NCI-H1436 treated with DMSO at 0.1 percent for 48 hours (cell line): ENCODE measurements around the gene NBPF1.
"Not testable (repeated sequence)": the region's sequence is repeated elsewhere in the genome, so short reads cannot be mapped to it uniquely, and the experiment has no call there.

Experiments used
- DNase-seq: peaks from one replicate; lab custom pipeline; 2025; lab: John Stamatoyannopoulos, UW

Gene NBPF1

DNA sequence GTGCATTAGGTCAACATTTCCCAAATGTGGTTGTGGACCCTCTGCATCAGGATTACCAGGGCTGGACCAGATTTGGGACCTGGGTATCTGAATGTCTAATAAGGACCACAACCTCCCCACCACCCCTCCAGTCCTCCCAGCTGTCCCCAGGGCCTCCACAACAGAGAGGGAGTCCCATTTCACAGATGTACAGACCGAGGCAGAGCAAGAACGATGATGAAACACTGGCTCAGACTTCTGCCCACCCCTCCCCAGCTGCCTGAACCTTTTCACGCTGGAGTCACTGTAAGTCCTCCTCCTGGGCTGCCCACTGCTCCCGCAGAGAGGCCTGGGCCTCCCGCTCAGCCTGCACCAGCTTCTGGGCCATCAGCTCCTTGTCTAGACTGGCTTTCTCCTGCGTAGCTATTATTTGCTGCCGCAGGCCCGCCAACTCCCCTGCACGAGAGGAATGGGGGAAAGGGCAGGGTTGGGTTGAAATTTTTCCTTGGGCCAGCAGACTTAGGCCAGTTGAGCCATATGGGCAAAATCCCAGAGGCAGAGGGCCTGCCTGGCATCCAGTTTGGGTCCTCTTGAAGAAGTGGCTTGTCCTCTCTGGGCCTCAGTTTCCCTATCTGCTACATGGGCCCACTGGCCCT lies 8.4 kb upstream of the NBPF1 start:
- DNase-seq = not testable (repeated sequence)

DNA sequence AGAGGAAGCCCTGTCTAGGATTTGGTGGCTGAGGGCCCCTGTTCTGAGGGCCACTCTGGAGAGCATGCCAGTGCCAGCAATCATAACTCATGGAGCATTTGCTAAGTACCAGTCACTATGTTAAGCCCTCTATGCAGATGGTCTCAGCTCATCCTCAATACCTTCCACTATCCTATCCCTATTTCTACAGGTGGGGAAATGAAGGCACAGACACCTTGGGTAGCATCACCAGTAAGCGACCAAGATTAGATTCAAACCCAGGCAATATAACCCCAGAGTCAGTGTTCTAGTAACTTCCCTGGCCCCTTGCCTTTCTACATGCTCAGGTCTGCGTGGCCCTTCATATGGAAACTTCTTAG lies 7.9 kb upstream of the NBPF1 start:
- no peak for DNase-seq

DNA sequence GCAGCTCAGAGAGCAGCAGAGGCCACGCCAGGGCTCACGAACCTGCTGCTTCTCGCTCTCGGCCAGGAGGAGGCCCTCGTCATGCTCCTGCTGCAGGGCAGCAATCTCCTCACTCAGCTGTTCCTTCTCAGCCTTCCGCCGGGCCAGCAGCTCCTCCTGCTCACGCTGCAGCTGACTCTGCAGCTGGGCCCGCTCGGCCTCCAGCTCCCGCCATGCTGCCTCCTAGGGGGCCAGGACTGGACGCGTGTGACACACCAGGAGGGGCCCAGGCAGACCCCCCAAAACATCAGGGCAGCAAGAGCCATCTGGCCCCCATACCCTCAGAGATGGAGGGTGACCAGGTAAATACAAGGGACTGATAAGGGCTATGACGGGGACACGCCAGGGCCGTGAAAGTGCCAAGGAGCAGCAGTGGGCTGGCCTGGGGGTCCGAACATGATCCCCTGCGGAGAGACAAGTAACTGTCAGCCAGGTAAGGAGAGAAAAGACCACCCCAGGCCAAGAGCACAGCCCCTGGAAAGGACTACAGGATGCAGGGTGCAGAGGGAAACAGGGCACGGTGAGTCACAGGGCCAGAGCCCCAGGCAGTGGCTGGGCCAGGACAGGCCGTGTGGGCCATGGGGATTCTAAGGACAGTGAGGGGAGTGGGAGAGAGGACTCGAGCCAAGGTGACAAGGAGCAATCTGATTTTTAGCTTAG lies 6.6 kb upstream of the NBPF1 start:
- DNase-seq = not testable (repeated sequence)

DNA sequence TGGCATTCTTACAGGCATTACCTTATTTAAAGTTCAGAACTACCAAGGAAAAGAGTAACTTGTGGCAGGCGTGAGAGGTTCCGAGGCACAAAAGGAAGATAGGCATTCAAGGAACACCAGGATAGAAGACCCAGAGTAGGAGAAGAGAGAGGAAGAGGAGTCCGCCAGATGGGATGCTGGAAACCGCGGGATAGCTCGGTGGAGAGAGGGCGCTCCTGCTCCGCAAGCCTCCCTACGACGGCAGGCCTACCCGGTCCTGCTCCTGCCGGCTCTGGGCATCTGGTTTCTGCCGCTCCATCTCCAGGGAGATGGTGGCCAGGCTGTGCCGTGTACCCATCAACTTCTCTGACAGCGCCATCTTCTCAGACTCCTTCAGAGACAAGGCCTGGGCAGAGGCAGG lies 5.4 kb upstream of the NBPF1 start:
- DNase-seq = no peak

DNA sequence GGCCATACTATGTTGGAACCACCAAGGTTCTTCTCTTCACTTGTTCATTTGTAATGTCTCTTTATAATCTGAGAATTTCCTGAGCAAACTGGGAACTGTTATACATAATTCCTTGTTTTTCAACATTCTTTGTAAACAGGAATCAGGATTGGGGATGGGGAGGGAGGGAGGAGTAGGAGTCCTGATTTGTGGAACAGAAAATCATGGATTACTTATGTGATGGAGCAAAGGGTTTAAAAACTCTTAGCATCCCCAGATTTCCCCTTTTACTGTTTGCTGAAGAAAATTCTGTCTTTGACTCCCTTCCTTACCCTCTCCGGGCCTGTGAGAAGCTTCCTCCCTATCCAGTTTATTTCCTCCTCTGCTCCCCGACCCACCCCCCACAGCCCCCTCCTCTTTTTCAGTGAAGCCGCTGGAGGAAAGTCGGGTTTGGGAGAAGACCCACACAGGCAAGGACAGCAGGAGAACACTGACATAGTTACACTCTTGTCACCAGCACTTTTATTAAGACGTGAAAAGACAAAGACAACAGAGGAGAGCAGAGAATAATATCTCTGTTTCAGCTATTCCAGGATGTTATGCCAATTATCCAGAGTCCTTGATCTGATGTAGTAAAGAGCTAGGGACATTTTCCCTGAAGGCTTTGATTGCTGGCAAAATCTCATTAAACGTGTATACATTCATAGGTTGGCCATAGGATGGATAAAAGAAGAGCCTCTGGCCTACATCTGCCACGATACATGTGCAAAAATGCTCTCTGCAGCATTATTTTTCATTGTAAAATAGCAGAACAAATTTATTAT lies 4.6 kb upstream of the NBPF1 start:
- DNase-seq = no peak

DNA sequence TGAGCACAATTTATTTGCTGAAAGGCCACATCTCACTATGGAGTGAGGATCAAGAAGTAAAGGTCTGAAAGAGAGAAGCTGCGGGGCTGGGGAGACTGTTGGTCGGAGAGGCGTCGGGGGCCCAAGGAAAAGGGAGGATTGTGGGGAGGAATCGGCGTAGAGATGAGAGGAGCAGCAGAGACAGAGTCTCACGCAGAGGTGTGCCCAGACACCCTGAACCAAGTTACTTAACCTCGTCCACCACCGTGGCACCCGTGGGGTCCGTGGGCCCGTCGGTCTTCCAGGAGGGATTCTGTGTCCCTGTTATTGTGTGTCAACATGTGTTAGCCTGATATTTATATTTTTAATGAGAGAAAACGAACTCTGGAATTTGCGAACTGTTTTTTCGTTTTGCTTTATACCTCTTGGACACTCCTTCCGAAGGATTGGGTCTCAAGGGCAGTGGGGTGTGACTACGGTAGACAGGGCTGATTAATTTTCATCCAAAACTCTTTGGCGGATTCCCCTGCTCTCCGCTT lies 3.8 kb upstream of the NBPF1 start:
- DNase-seq = no peak

DNA sequence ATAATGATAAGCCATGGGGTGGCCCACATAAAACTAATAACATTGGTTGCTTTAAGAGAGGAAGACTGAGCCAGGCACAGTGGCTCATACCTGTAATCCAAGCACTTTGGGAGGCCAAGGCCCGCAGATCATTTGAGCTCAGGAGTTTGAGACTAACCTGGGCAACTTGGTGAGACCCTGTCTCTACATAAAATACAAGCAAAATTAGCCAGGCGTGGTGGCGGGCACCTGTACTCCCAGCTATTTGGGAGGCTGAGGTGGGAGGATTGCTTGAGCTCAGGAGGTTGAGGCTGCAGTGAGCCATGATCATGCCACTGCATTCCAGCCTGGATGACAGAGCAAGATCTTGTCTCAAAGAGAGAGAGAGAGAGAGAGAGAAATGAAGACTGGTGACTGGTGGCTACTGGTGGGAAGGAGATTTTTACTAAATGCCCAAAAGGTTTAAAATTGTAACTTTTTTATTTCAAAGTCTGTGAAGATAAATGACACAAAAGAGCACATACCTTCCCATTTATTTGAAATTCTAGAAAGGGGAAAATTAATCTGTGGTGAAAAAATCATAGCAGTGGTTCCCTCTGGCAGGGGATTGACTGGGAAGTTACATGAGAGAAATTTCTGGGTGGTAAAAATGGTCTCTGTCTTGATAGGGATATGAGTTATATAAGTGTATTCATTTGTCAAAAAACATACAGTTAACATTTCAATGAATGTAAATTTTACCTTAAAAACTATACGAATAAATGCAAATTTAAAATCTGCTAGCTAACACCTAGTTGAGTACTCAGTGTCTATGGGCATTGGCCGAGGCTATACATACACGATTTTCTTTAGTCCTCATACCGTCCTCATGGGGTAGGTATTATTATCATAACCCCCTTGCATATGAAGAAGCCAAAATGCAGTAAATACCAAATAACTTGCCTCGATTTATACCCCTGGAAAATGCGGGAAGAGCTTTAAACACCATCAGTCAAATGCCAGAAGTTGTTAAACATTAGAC lies 2.2 kb upstream of the NBPF1 start:
- no peak for DNase-seq

DNA sequence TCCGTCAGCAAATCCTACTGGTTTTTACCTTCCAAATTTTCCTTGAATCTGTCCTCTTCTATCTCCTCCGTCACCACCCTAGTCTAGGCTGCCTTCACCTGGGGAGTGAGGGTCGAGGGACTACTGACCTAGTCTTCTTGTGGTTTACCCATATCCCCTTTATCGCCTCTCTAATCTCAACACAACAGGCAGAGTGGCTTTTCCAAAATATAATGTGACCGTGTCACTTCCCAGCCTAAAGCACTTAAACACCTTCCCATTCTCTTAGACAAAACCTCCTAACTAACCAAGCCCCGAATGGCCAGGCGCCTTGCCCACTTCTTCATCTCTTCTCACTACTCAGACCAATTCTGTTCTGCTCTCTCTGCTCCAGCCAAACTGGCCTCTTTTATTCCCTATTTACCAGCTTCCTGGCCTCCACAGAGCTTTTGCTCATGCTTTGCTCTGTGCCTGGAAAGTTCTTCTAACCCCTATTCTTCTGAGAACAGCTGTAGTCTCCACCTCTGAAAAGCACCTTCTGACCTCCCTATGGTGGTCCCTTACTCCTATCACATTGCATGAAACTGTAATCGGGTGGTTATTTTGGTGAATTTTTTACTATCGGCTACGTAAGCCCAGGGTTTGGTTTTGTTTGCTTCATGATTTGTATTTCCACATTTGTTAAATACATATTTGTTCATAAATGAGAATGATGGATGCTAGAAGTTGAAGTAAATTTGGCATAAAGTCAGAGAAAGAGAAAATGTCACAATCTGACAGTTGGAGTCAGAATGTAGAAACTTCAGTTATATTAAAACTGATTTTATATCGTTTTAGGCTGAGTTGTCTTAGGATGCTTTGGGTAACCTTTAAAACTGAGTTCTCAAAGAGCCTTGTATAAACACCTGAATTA lies 1.2 kb upstream of the NBPF1 start:
- no peak for DNase-seq

DNA sequence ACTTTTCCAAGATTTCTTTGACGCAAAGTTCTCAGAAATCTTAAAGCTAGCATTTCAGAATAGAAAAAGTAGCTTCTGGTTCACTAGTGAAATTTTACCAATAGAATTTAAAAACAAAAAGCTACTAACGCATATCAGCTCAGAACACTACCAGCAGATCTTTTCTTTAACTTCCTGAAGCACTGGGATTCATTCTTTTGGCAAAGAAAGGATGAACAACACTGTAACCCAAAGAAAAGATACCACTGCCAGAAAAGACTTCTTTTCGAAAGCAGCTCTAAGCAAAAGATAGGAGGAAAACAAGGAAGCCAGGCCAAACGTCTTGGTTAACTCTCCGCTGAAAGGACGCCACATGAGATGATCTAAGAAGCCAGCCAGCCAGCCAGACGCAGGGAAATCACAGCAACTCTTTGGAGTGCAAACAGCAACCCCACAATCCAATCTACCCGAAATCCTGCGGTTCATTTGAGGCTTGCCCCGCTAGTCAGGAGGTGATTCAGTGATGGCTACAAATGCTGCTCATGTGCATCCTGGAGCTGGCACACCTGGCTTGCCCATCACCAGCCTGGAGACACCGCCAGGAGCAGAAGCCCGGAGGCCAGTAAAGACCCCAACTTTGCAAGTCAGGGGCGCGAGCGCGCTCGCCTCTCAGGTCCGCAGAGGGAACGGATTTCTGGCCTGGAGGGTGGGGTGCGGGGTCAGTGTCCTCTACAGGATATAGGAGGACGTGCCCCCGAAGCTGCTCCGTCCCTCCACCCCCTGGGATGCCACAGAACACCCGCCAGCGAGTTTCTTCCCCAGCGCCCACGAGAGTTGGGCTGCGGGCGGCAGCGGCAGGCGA lies 812 bp downstream of the NBPF1 start:
- DNase-seq = no peak

DNA sequence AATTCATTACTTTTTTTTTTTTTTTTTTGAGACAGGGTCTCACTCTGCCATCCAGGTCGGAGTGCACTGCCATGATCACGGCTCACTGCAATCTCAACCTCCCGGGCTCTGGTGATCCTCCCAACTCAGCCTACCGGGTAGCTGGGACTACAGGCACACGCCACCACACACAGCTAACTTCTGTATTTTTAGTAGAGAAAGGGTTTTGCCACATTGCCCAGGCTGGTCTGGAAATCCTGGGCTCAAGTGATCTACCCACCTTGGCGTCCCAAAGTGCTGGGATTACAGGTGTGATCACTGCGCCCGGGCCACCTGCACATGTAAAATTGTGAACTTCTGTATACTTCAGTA lies 1.4 kb downstream of the NBPF1 start:
- not testable (repeated sequence) for DNase-seq

DNA sequence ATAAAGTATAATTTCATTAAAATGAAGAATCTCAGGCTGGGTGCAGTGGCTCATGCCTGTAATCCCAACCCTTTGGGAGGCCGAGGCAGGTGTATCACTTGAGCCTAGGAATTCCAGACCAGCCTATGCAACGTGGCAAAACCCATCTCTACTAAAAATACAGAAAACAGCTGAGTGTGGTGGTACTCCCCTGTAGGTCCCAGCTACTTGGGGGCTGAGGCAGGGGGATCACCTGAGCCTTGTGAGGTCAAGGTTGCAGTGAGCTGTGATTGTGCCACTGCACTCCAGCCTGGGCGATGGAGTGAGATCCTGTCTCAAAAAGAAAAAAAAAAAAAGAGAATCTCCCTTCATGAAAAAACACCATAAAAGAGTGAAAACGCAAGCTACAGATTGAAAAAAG lies 2.2 kb downstream of the NBPF1 start:
- DNase-seq = not testable (repeated sequence)

DNA sequence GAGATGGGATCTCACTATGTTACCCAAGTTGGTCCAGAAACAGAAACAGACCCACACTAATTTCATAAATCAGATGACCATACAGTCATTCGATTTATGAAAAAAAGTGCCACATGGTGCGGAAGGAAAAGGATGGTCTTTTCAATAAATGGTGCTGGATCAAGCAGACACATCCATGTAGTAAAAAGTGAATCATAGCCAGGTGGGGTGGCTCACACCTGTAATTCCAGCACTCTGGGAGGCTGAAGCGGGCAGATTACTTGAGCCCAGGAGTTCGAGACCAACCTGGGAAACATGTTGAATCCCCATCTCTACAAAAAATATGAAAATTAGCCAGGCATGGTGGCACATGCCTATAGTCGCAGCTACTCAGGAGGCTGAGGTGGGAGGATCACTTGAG lies 2.8 kb downstream of the NBPF1 start:
- DNase-seq = not testable (repeated sequence)

DNA sequence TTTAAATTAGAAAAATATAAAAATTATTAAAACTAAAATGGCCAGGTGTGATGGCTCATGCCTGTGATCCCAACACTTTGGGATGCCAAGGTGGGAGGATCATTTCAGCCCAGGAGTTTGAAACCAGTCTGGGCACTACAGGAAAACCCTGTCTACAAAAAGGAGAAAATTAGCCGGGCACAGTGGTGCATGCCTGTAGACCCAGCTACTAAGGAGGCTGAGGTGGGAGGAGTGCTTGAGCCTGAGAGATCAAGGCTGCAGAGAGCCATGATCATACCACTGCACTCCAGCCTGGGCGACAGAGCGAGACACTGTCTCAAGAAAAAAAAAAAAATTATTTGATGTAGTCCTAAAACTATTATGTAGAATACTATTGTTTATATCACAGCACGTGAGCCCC lies 3.6 kb downstream of the NBPF1 start:
- DNase-seq = not testable (repeated sequence)

DNA sequence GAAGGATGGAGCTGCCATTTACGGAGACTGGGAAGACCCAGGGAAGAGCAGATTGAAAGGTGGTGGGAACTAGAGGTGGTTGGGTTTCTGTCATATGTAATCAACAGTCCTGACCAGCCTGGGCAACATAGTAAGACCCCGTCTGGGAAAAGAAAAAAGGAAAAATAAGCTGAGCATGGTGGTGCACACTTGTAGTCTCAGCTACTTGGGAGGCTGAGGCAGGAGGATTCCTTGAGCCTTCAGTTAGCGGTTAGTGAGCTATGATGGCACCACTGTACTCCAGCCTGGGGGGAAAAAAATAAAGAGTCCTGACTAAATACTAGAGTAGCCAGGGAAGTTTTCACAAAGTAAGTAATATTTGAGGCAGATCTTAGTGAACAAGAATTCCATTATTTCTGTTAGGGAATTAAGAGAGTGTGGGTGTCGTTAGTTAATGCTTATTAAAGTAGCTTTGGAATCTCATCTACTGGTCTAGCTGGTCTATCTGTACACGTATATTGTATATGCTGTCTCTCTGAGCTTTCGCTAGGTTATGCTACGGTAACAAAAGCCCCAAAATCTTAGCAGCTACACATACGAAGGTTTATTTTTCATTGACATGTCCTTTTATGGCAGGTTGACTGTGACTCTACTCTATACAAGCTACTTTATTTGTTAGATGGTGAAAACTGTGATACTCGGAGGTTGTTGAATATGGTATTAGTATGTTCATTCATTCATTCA lies 4.4 kb downstream of the NBPF1 start:
- no peak for DNase-seq

DNA sequence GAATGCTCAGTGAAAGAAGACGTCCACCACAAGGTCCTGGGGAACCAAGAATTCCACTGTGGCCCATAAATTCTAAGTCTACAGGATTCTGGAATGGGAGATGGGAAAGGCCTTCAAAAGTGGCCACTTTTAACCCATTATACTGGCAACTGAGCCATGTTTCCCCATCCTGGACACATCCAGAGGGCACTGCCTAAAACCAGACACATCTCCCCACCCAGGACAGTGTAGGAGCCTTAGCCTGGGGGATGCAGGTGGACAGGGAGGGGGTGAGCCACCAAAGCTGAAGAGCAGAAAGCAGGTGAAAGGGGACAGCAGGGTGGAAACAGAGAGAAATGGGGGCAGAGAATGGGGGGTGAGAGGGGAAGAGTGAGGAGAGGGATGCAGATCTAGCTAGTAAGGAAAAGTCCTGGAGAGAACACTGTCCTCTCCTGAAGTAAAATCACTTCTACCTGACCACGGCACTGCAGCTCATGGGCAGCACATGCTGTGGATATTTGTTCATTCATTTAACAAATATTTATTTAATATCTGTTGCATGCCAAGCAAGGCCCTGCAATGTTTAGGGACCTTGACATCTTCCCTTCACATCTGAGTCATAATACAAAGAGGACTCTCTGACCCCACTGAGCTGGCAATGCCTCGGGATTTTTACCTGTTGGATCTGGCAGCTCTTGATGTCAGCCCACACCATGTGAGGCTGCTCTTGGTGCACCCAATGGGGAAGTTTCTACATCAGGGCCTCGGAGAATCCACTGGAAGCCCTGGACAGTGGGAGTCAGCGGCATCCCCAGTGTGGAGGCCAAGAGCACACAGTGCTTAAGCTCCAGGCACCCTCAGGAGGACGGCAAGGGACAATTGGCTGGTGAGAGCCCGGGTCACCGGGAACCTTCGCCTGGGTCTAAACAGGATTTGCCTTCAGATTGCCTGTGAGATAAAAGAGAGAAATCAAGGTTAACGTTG lies 5.2 kb downstream of the NBPF1 start:
- DNase-seq = not testable (repeated sequence)

DNA sequence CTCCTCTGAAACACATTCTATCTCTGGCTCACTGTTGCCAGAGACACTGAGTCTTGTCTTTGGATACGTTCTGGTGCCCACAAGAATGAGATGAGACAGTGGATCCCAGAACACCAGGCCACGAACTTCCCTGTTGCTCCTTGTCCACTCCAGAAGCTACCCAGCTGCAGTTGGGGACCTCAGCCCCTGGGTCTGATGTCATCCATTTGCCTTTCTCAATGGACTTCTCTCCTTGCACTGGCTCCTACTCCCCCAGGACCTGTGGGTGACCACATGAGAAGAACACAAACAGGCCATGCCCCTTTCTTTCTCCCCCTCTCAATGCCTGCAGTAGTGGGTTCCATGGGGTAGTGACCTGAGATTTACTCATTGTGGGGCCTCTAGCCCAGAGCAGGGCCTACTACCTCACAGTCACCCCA lies 5.9 kb downstream of the NBPF1 start:
- DNase-seq = no peak

DNA sequence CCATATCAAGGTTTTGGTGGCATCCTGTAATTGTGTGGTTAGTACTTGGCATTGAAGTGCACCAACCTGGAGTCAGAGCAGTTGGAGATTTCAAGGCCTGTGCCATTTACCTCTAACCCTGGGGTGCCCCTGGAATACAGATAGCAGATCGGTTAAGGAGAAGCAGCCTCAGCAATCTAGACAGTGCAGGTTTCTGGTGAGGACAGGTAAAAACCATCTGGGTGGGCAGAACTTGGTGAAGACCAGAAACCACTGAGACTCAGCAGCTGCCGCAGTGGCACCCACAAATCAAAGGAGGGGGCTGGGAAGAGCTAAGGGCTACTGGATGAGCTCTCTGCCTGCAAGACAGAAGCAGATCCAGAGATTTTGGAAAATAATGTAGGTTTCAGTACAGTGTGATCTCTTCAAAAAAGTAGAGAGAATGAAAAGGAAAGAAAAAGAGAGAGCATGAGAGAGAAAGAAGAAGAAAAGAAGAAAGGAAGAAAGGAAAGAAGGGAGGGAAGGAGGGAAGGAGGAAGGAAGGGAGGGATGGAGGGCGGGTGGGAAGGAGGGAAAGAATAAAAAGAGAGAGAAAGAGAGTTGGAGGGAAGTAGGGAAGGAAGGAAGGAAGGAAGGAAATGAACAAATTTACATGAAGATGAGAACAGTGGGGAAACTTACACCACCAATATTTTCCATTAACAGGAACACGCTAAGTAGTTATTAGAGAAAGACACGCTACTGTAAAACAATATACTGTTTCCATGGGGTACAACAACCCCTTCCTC lies 6.5 kb downstream of the NBPF1 start:
- DNase-seq = not testable (repeated sequence)
